T-helper 1 cell treated with Interleukin-12 subunit alpha and Interleukin-12 subunit beta and Interleukin-4 antibody, amounts not matched to agents 30 μg/mL and 1 μg/mL, for 36 hours (primary cell): Measurements from ENCODE around the gene CCDC154.

Experiments
- H3K27ac Mint-ChIP-seq: one replicate; pipeline ENCODE4 v1.8.0; 2021; ENCODE audit warnings: mild to moderate bottlenecking, mixed read lengths
- H3K27me3 Mint-ChIP-seq: one replicate; pipeline ENCODE4 v1.8.0; 2021; ENCODE audit warnings: low read depth, mixed read lengths
- H3K36me3 Mint-ChIP-seq: one replicate; pipeline ENCODE4 v1.8.0; 2021; ENCODE audit warnings: low read depth, mixed read lengths
- H3K4me1 Mint-ChIP-seq: one replicate; pipeline ENCODE4 v1.8.0; 2021; ENCODE audit warnings: low read depth, mixed read lengths
- H3K4me3 Mint-ChIP-seq: one replicate; pipeline ENCODE4 v1.8.0; 2021; ENCODE audit warnings: mild to moderate bottlenecking, moderate library complexity, mixed read lengths
- H3K9me3 Mint-ChIP-seq: one replicate; pipeline ENCODE4 v1.8.0; 2021; ENCODE audit warnings: mixed read lengths

The CCDC154 gene

DNA sequence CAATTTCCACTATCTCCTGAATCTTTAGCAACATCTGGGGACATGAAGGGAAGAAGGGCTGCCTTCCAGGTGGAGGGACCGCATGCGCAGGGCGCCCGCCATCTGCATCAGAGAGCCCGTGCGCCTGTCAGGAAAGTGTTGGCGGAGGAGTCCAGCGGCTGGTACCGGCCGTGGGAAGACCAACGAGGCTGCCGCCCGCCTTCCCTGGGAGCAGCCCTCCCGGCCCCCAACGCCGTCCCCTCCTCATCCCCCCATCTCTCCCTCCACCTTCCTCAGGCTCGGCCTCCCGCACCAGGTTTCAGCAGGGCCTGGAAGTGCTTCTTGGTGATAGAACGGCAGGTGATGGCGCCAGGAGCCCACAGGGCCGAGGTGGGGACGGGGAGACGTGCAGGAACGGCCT, 21.7 kb upstream of the CCDC154 start:
- Mint-ChIP-seq H3K27ac (no peak overlapping the region), H3K4me3 (no peak overlapping the region), H3K27me3 (no peaks in the 10 kb centered on the region), H3K36me3 (no peaks in the 10 kb centered on the region), H3K4me1 (peaks cover 6% of the 10 kb centered on the region), H3K9me3 (no peaks in the 10 kb centered on the region)

DNA sequence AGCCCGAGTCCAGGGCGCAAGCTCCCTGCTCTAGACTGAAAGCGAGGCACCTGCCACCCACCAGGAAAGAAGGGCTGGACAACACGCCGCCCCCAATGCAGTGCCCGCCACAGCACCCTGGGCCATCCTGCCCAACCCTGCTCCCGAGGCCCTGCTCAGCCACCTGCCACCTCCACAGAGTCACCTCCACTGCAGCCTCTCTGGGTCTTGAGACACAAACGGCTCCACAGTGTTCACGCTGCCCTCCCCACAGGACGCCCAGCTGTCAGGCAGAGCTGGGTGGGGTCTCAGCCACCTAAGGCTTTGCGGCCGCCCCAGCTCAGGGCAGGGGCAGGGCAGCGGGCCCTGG, 21.2 kb upstream of the CCDC154 start:
- Mint-ChIP-seq H3K9me3 (no peaks in the 10 kb centered on the region), H3K4me1 (peaks cover 4% of the 10 kb centered on the region), H3K27me3 (no peaks in the 10 kb centered on the region), H3K27ac (no peak overlapping the region), H3K36me3 (no peaks in the 10 kb centered on the region), H3K4me3 (no peak overlapping the region)

DNA sequence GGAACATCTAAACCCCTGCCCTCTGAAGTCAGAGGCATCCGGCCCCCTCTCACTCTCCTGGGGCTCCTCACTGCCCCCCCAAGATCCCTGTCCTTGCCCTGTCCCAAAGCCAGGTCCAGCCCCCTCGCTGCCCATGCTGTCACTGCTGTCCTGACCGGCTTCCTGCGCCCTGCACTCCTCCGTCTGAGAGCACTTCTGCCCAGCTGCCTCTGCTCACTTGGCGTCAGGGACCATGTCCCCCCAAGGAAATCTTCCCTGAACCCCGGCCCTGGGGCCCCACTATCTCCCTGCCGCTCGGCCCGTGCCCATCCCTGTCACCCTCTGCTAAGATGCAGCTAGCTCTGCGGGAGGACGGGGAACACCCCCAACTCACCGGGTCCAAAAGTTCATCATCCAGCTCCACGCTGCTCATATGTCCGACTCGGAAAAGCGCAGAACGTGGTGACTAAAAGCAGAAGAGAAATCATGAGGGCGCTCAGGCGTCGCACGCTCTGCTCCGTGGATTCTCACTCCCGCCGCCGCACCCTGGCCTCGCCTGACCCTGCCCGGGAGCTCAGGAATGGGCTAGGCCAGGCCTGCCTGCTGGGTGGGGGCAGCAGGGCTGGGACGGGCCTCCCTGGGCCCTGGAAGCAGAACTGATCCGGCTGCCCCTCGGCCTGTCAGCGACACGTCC, 20.7 kb upstream of the CCDC154 start:
- H3K4me3 Mint-ChIP-seq: no peak overlapping the region
- H3K36me3 Mint-ChIP-seq: no peaks in the 10 kb centered on the region
- H3K27ac Mint-ChIP-seq: no peak overlapping the region
- H3K27me3 Mint-ChIP-seq: no peaks in the 10 kb centered on the region
- no peaks in the 10 kb centered on the region for H3K9me3 Mint-ChIP-seq
- H3K4me1 Mint-ChIP-seq: peaks cover 2% of the 10 kb centered on the region

DNA sequence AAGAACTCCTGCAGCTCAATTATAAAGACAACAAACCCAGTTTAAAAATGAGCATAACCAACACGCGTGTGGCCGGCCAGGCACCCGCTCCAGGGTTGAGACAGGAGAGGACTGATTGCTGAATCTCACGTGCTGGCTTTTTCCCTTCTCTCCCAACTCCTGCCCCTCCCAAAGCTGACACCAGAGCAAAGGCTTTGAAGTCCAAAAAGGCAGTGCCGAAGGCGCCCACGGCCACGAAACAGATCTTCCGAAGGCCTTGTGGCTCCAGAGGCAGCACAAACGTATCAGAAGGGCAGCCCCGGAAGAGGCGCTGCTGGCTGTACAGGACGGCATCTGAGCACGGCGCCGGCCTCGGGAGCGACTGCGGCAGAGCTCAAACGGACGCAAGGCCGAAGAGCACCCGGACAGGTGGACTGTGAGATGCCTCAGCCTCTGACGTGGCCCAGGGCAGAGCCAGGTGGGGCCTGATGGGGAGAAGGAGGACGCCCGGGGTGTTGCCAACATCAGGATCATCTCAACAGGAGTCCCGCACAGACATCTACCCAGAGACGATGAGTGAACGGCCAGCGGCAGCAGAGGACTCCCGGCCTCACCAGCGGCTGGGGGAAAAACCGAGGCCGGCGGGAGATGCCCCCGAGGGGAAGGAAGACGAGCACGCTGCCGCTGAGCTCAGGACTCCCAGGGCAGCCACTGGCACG, 20.0 kb upstream of the CCDC154 start:
- Mint-ChIP-seq H3K9me3 (no peaks in the 10 kb centered on the region), H3K4me1 (no peaks in the 10 kb centered on the region), H3K27ac (no peak overlapping the region), H3K4me3 (no peak overlapping the region), H3K36me3 (no peaks in the 10 kb centered on the region), H3K27me3 (no peaks in the 10 kb centered on the region)

DNA sequence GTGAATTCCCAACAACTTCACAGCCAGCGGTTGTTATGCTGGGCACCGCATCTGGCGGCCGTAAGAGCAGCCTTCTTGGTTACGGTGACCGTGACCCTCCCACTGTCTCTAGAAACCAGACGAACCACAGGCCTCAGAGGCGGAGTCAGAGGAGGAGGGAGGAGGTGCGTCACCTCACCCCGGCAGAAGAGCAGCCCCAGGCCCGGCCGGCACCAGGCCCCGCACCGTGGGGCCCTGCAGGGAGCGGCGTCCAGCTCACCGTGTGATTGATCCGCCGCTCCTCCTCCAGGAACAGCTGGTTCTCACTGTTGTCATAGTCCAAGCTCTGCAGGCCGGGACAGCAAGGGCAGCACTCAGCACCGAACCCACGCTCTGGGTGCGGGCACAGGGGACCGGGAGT, 16.8 kb upstream of the CCDC154 start:
- no peaks in the 10 kb centered on the region for H3K36me3 Mint-ChIP-seq
- no peak overlapping the region for H3K4me3 Mint-ChIP-seq
- no peaks in the 10 kb centered on the region for H3K4me1 Mint-ChIP-seq
- no peak overlapping the region for H3K27ac Mint-ChIP-seq
- H3K9me3 Mint-ChIP-seq: no peaks in the 10 kb centered on the region
- no peaks in the 10 kb centered on the region for H3K27me3 Mint-ChIP-seq

DNA sequence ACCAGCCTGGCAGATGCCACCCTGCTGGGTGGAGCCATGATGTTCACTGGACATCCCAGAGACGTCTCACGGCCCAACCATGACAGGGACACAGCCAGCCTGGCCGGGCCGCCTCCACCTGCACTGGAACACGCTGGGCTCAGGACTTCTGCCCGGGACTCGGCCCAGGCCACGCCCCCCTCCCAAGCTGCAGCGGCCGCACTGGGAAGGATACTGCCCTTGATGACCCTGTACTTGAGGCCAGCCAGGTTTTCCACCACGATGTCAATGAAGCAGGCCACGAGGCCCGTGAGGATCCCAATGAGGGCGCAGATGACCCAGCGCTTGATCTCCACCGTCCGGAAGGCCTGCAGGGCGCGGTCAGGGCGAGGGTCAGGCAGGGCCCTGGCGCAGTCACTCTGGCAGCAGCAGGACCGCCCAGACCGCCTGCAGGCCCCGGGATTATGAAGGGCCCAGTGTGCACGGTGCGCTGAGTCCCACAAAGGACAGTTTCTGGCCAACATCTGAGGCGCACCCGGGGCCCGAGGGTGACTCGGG, 16.3 kb upstream of the CCDC154 start:
- no peaks in the 10 kb centered on the region for H3K4me1 Mint-ChIP-seq
- no peaks in the 10 kb centered on the region for H3K36me3 Mint-ChIP-seq
- no peak overlapping the region for H3K27ac Mint-ChIP-seq
- H3K9me3 Mint-ChIP-seq: no peaks in the 10 kb centered on the region
- no peaks in the 10 kb centered on the region for H3K27me3 Mint-ChIP-seq
- H3K4me3 Mint-ChIP-seq: no peak overlapping the region

DNA sequence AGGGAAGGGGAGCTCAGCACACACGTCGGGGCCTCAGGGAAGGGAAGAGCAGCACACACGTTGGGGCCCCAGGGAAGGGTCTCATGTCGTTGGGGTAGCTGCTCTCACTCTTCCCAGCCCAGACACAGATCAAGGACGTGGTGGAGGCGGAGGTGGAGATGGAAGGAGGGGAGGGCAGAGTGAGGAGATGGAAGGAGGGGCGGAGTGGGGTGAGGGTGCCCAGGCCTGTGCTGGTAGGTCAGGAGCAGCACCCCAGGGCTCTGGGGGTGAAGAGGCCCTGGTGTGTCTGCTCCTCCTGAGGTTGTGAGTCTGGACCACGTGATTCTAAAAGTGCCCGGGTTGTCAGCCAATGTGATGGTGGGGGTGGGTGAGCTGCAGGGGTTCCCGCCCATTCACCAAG, 15.6 kb upstream of the CCDC154 start:
- Mint-ChIP-seq H3K27ac (no peak overlapping the region), H3K27me3 (no peaks in the 10 kb centered on the region), H3K36me3 (no peaks in the 10 kb centered on the region), H3K9me3 (no peaks in the 10 kb centered on the region), H3K4me3 (no peak overlapping the region), H3K4me1 (no peaks in the 10 kb centered on the region)

DNA sequence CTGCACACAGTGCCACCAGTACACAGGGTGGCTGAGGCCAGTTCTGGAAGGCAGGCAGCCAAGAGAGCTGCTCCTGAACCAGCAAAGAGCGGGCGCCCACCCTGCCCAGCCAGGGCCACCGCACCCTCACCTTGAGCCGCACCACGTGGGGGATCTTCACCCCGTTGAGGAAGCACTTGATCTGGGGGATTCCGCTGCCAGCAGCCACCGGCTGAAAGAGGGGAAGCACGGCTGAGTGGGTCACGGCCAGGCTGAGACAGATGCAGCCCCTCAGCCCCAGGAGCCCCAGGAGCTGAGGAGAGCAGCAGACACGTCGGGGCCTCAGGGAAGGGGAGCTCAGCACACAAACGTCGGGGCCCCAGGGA, 14.6 kb upstream of the CCDC154 start:
- no peak overlapping the region for H3K27ac Mint-ChIP-seq
- no peaks in the 10 kb centered on the region for H3K4me1 Mint-ChIP-seq
- H3K4me3 Mint-ChIP-seq: no peak overlapping the region
- no peaks in the 10 kb centered on the region for H3K9me3 Mint-ChIP-seq
- no peaks in the 10 kb centered on the region for H3K27me3 Mint-ChIP-seq
- H3K36me3 Mint-ChIP-seq: no peaks in the 10 kb centered on the region

DNA sequence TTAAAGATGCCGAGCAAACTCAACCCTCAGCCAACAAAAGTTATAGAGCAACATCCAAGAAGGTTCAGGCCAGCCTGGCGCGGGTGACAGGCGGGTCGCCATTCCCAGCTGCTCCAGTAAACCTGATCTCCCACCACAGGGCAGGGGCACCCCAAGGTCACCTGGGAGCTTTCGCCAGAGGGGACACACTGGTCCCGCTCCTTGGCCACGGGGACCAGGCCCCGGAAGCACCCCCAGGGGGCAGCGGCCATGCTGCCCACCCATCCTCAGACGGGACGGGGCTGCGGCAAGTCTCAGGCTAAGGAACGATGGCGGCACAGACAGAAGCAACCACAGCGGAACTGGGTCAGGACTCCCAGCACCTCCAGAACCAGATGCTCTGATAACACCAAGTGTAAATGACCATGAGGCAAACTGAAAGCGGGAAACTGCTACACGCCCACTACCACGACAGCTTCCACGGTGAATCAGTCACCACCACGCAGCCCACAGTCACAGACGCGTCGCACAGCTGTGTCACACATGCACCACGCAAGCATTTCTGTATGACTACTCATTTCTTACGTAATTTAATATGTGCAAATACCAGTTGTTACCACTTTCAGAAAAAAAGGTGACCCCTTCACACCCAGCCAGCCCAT, 14.1 kb upstream of the CCDC154 start:
- H3K27ac Mint-ChIP-seq: no peak overlapping the region
- no peaks in the 10 kb centered on the region for H3K9me3 Mint-ChIP-seq
- H3K4me1 Mint-ChIP-seq: no peaks in the 10 kb centered on the region
- H3K27me3 Mint-ChIP-seq: no peaks in the 10 kb centered on the region
- H3K36me3 Mint-ChIP-seq: no peaks in the 10 kb centered on the region
- no peak overlapping the region for H3K4me3 Mint-ChIP-seq

DNA sequence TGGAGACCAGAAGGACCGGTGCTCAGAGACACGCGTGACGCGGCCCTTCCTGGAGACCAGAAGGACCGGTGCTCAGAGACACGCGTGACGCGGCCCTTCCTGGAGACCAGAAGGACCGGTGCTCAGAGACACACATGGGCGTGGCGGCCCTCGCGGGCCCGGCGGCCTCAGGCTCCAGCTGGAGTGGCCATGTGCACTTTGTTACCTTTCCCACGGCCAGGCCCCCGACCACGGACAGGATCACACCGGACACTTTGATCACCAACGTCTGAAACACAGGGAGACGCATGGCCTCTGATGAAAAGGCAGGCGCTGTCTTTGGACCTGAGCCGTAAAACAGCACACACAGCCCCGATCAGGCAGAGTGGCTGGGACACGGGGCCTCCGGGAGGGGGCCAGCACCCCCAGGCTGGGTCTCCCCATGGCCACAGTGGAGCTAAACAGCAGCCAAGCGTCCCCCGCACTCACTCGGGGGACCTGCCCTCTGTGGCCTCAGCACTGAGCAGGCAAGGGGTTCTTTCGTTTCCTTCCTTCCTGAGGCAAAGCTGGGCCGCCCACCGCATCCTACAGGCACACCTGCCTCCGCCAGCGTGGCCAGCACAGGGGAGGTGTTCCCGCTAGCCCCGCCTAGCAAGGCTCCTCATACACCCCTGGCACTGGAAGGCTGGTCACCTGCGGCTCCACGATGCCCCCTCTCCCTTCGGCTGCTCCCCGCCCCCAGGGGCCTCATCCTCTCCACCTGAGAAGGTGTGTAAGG, 13.3 kb upstream of the CCDC154 start:
- Mint-ChIP-seq H3K4me3 (no peak overlapping the region), H3K27ac (no peak overlapping the region), H3K4me1 (no peaks in the 10 kb centered on the region), H3K9me3 (no peaks in the 10 kb centered on the region), H3K27me3 (no peaks in the 10 kb centered on the region), H3K36me3 (no peaks in the 10 kb centered on the region)

DNA sequence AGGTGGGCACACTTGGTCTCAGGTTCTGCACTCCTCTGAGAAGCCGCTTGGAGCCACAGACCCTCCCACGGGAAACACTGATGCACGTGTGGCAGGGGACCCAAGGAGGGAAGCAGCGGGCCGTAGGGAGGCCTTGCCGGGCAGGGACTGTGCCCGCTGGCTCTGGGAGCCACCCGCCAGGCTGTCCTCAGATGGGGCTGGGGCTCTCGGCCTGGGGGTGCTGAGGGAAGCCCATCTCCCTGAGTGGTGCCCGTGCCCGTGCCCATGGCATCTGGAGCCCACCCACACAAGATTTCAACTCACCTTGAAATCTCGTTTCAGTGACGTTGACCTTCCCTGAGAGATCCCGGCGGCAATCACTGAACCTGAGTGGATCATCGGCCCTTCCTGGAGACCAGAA, 12.6 kb upstream of the CCDC154 start:
- no peaks in the 10 kb centered on the region for H3K36me3 Mint-ChIP-seq
- no peak overlapping the region for H3K27ac Mint-ChIP-seq
- H3K4me1 Mint-ChIP-seq: no peaks in the 10 kb centered on the region
- H3K27me3 Mint-ChIP-seq: no peaks in the 10 kb centered on the region
- H3K9me3 Mint-ChIP-seq: no peaks in the 10 kb centered on the region
- no peak overlapping the region for H3K4me3 Mint-ChIP-seq

DNA sequence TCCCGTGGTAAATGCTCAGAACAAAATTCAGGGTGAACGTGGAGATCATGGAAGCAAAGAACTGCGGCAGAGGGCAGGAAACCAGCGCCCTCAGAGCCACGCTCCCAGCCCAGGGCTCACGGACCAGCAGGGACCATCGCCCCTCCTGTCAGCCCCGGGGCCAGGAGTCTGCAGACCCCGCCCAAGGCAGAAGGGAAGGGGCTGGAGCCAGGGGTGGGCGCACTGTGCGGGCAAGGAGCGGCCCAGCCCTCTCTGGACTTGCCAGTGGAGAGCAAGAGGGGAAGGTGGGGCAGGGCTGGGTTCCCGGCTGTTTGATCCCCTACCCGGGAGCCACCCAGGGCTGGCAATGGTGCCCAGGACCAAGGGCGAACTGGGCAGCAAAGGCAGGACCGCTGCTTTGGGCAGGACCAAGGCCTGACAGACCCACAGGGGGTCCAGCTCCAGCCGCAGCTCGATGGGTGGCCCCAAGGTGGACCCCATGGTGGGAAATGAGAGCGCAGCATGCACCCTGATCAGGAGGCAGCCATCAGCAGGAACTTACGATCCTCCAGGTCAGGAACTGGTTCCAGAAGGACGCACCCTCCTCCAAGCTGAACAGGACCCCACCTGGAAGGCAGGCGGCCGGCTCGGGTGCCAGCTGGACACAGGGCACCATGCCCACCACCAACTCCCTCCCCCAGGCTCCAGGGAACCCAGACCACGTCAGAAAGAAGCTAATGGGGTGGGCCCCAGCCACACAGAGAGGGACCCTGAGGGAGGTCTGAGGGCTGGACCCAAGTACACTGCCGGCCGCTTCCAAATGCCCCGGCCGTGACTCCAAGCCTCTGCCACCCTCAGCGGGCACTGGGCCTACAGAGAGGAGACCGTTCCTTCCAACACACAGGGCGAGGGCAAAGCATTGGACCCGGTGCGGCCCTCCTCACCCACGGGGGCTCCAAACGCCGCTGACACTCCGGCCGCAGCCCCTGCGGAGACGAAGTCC, 11.1 kb upstream of the CCDC154 start:
- Mint-ChIP-seq H3K27ac (no peak overlapping the region), H3K36me3 (no peaks in the 10 kb centered on the region), H3K4me3 (no peak overlapping the region)

DNA sequence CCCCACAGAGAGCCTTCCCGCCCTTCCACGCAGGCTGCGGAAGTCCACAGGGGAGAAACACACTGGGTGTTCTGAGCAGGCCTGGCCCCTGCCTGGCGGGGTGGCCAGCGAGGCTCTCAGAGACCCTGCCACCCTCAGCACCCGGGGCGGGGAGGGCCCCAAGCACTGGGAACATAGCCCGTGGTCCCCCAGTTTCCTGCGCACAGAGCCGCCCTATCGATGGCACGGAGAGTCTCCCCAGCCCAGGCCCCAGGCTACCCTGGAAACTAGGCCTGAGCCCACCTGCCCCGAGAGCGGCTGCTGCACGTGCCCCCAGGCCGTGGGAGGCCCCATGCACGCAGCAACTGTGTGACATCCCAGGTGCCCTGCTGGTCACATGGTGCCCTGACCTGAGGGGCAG, 10.2 kb upstream of the CCDC154 start:
- no peaks in the 10 kb centered on the region for H3K4me1 Mint-ChIP-seq
- no peaks in the 10 kb centered on the region for H3K27me3 Mint-ChIP-seq
- H3K27ac Mint-ChIP-seq: no peak overlapping the region
- no peaks in the 10 kb centered on the region for H3K36me3 Mint-ChIP-seq
- H3K4me3 Mint-ChIP-seq: no peak overlapping the region
- H3K9me3 Mint-ChIP-seq: no peaks in the 10 kb centered on the region

More for the DNA sequence above, 11.1 kb upstream of the CCDC154 start:
- Mint-ChIP-seq H3K4me1 (no peaks in the 10 kb centered on the region), H3K27me3 (no peaks in the 10 kb centered on the region), H3K9me3 (no peaks in the 10 kb centered on the region)

DNA sequence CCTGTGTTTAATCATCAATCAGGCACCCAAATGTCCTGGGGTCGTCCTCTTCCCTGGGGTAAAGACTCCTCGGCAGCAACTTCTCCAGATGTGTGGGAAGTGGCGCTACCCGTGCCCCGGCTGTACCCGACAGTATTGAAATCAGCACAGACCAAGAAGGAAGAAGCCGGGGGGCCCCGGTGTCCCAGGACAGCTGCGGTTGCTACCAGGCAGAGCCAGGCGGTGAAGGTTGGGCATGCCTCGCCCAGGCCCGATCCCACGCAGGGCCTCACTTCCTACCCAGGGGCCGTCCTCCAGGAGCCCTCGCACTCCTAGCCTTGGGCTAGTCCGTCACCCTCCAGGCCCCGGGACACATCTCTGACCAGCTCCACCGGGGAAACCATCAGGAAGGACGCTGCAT, 9.0 kb upstream of the CCDC154 start:
- no peak overlapping the region for H3K4me3 Mint-ChIP-seq
- no peaks in the 10 kb centered on the region for H3K36me3 Mint-ChIP-seq
- no peaks in the 10 kb centered on the region for H3K27me3 Mint-ChIP-seq
- H3K4me1 Mint-ChIP-seq: no peaks in the 10 kb centered on the region
- H3K27ac Mint-ChIP-seq: no peak overlapping the region
- H3K9me3 Mint-ChIP-seq: no peaks in the 10 kb centered on the region
